ENCODE measurements around the gene TMEM88.

The TMEM88 gene

DNA sequence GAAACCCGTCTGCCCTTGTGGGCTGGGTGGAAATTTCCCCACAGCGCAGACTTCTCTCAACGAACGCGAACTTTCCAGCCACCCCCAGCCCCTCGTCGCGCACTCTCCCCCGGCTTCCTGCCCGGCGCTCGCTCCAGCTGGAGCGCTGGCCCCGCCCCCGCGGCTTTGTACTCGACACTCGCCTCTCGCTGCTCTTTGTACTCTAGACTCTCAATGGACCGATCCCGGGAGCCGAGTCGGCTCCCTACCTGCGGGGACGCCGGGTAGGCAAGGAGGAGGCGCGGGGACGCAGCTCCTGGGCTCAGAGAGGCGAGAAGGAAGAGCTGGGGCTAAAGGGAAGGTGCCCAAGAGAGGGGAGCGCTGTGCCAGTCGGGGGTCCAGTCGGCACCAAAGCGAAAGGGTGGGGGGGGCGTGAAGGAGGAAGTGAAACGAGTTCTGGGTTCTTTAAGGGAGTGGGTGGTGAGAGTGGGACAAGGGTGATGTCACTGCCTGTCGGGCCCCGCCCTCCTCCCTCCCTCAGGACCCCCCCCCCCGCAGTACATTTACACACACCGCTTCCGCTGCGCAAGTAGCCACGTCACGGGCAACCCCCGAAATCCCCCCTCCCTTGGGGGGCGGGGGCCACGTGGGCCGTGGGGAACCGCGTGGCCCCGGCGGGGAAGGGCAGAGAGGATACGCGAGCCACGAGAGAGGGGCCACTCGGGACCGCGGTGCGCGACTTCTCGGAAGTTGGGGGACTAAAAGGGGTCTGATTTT, 11.2 kb upstream of the TMEM88 start:
- peak; percentile 91 for DNase-seq (ENCODE audit: low spot score)

DNA sequence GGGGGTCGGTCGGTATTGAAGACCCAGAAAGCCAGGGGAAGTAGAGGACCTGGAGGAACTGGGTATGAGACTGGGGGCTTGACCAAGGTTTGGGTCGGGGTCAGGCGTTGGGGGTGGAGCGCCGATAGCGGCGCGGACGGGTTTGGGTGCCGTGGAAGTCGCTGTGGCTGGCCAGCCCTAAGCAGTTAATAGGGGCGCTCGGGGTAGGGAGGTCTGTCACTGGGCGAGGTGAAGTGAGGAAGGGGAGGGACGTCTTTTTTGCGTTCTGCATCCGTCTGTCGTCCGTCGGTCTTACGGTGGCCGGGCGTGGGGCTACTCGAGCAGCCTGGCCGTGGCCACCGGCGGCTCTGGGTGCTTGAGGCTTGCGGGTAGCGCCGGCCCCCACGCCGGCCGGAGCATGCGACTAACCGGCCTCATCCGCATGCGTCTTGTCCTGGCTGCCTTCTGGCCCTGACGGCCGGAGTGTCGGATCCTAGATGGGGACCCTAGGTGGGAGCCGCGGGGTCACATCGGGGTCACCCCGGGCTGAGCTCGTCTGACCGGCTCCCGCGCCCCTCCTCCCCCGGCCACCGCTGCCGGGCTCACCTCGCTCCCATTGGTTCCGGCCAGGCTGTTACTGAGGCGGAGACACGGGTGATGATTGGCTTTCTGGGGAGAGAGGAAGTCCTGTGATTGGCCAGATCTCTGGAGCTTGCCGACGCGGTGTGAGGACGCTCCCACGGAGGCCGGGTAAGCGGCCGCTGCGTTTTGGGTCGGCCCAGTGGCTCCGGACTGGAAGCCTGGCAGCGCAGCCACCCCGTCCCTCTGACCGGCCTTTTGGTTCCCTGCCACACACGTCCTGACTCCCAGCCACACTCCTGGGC, 10.3 kb upstream of the TMEM88 start:
- peak; percentile 92 for DNase-seq (ENCODE audit: low spot score)

DNA sequence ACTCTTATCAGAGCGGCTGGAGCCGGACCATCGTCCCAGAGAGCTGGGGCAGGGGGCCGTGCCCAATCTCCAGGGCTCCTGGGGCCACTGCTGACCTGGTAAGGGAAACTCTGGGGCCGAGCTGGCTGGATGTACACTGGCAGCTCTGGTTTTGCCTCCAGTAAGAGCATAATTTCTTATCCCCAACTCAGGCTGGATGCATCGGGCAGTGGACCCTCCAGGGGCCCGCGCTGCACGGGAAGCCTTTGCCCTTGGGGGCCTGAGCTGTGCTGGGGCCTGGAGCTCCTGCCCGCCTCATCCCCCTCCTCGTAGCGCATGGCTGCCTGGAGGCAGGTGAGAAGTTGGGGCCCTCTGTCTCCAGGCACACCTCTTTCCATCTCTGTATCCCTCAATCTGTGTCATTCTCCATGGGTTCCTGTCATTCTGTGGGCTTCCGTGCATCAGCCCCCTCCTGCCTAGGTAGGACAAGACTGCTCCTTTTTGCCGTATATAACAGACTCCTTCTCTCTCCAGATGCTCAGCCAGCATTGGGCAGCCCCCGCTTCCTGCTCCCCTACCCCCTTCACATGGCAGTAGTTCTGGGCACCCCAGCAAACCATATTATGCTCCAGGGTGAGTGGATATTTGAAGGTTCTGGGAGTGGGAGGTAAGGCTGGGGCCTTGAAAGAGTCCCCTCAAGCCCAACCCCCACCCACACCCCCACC, 9.4 kb upstream of the TMEM88 start:
- no peak for DNase-seq (ENCODE audit: low spot score)

DNA sequence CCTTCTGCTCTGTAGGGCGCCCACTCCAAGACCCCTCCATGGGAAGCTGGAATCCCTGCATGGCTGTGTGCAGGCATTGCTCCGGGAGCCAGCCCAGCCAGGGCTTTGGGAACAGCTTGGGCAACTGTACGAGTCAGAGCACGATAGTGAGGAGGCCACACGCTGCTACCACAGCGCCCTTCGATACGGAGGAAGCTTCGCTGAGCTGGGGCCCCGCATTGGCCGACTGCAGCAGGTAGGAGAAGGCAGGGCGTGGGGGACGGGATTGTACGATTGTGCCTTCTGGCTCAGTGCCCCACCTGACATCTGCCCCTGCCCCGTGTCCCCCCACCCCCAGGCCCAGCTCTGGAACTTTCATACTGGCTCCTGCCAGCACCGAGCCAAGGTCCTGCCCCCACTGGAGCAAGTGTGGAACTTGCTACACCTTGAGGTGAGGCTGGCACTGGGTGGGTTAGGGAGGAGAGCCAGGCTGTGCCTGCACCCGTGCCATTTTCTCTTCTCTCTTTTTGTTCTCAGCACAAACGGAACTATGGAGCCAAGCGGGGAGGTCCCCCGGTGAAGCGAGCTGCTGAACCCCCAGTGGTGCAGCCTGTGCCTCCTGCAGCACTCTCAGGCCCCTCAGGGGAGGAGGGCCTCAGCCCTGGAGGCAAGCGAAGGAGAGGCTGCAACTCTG, 8.7 kb upstream of the TMEM88 start:
- DNase-seq (ENCODE audit: low spot score), result no peak

DNA sequence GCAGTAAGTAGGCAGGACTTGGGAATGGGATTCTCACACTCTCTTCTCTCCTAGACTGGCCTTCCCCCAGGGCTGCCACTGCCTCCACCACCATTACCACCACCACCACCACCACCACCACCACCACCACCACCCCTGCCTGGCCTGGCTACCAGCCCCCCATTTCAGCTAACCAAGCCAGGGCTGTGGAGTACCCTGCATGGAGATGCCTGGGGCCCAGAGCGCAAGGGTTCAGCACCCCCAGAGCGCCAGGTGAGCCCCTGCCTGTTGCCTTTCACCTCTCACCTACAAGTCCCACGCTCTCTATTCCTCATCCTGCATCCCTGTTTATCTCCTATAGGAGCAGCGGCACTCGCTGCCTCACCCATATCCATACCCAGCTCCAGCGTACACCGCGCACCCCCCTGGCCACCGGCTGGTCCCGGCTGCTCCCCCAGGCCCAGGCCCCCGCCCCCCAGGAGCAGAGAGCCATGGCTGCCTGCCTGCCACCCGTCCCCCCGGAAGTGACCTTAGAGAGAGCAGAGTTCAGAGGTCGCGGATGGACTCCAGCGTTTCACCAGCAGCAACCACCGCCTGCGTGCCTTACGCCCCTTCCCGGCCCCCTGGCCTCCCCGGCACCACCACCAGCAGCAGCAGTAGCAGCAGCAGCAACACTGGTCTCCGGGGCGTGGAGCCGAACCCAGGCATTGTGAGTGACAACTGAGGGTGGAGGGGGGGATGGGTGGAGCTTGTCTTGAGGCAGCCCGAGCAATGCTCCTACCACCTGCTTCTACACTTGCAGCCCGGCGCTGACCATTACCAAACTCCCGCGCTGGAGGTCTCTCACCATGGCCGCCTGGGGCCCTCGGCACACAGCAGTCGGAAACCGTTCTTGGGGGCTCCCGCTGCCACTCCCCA, 7.9 kb upstream of the TMEM88 start:
- DNase-seq (ENCODE audit: low spot score), result no peak

DNA sequence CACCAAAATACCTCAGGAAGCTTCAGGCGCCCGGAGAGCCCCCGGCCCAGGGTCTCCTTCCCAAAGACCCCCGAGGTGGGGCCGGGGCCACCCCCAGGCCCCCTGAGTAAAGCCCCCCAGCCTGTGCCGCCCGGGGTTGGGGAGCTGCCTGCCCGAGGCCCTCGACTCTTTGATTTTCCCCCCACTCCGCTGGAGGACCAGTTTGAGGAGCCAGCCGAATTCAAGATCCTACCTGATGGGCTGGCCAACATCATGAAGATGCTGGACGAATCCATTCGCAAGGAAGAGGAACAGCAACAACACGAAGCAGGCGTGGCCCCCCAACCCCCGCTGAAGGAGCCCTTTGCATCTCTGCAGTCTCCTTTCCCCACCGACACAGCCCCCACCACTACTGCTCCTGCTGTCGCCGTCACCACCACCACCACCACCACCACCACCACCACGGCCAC, 6.7 kb upstream of the TMEM88 start:
- DNase-seq (ENCODE audit: low spot score), result no peak

- no peak for DNase-seq (ENCODE audit: low spot score)
Measured at GRCh38 chr17:7848739-7849129, 6.1 kb upstream of the TMEM88 start.

GRCh38 chr17:7849130-7849750, 5.6 kb upstream of the TMEM88 start:
- DNase-seq (ENCODE audit: low spot score), result no peak

GRCh38 chr17:7849751-7850504, 4.9 kb upstream of the TMEM88 start:
- DNase-seq (ENCODE audit: low spot score), result no peak

DNA sequence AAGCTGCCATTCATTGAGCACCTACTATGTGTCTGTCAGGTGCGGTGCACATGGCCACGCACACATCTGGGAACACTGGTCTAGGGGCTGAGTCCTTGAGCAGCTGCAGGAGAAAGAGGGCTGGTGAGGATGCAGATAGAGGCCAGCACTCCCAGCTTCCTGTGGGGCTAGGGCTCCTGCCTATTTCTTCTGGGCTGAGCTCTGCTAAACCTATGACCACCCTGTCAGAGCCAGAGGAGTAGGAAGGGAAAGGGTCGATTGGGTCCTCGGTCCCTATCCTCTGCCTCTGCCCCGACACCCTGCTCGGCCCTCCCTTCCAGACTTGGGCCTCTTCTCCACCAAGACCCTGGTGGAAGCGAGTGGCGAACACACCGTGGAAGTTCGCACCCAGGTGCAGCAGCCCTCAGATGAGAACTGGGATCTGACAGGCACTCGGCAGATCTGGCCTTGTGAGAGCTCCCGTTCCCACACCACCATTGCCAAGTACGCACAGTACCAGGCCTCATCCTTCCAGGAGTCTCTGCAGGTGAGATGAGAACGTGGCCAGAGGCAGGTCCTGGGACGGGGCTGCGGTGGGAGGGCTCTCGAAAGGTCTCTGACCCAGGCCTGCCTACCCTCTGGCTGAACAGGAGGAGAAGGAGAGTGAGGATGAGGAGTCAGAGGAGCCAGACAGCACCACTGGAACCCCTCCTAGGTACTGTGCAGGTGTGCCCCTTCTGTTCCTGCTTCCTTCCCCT, 4.0 kb upstream of the TMEM88 start:
- no peak for DNase-seq (ENCODE audit: low spot score)

DNA sequence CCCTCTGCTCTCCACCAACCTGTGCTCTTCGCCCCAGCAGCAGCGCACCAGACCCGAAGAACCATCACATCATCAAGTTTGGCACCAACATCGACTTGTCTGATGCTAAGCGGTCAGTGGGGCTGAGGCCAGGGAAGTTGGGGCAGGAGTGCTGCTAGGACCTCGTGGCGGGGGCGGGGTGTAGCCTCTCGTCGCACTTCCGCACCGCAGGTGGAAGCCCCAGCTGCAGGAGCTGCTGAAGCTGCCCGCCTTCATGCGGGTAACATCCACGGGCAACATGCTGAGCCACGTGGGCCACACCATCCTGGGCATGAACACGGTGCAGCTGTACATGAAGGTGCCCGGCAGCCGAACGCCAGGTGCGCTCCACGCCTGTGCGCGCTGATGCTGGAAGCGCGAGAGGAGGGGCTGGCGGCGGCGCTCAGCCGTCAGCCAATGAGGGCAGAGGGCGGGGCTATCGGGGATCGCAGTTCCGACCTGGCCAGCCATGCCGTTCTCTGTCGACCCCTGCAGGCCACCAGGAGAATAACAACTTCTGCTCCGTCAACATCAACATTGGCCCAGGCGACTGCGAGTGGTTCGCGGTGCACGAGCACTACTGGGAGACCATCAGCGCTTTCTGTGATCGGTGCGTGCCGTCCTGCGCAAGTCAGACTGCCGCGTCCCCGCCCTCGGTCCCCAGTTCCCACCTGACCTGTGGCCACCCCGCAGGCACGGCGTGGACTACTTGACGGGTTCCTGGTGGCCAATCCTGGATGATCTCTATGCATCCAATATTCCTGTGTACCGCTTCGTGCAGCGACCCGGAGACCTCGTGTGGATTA, 3.2 kb upstream of the TMEM88 start:
- peak; percentile 90 for DNase-seq (ENCODE audit: low spot score)

DNA sequence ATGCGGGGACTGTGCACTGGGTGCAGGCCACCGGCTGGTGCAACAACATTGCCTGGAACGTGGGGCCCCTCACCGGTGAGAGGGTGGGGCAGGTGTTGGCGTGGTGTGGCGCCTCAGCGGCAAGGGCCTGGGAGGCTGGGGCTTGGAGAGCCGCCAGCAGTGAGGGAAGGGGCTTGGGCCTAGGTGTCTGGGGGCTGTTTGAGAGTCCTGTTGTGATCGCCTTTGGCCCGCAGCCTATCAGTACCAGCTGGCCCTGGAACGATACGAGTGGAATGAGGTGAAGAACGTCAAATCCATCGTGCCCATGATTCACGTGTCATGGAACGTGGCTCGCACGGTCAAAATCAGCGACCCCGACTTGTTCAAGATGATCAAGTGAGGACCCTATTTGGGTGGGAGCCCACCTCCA, 2.6 kb upstream of the TMEM88 start:
- no peak for DNase-seq (ENCODE audit: low spot score)

- DNase-seq (ENCODE audit: low spot score), result no peak
Measured at GRCh38 chr17:7852919-7853690, 1.8 kb upstream of the TMEM88 start.

- no peak for DNase-seq (ENCODE audit: low spot score)
Measured at GRCh38 chr17:7853691-7854038, 1.2 kb upstream of the TMEM88 start.

DNA sequence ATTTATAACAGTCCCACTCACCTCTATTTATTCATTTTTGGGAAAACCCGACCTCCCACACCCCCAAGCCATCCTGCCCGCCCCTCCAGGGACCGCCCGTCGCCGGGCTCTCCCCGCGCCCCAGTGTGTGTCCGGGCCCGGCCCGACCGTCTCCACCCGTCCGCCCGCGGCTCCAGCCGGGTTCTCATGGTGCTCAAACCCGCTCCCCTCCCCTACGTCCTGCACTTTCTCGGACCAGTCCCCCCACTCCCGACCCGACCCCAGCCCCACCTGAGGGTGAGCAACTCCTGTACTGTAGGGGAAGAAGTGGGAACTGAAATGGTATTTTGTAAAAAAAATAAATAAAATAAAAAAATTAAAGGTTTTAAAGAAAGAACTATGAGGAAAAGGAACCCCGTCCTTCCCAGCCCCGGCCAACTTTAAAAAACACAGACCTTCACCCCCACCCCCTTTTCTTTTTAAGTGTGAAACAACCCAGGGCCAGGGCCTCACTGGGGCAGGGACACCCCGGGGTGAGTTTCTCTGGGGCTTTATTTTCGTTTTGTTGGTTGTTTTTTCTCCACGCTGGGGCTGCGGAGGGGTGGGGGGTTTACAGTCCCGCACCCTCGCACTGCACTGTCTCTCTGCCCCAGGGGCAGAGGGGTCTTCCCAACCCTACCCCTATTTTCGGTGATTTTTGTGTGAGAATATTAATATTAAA, 638 bp upstream of the TMEM88 start:
- no peak for DNase-seq (ENCODE audit: low spot score)

DNA sequence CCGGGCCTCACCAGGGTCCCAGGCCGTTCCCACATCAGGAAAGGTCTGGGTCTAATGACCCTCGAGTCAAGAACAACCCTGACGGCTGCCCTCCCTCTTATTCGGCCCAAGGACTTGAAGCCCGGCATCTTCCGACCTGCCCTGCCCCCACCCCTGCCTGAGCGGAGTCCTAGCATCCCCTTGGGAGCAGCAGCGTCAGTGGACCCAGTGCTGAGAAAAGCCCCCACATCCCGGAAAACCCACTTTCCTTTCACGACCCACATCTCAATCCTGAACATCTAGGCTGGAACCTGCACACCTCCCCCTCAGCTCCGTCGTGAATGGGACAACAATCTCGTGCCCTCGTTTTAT, 769 bp downstream of the TMEM88 start:
- no peak for DNase-seq (ENCODE audit: low spot score)

Measured in germinal center (tissue), 1 donor.